ENCODE measurements around the gene RIMOC1. TPM values are rescaled to one million over a fixed set of nuclear protein-coding genes. Genes with fewer than 3 reads are reported as not detected.

Gene RIMOC1
- total RNA-seq, 4 donors from 2014 or later: 14.1 to 19.1 (median 15.0) TPM

DNA sequence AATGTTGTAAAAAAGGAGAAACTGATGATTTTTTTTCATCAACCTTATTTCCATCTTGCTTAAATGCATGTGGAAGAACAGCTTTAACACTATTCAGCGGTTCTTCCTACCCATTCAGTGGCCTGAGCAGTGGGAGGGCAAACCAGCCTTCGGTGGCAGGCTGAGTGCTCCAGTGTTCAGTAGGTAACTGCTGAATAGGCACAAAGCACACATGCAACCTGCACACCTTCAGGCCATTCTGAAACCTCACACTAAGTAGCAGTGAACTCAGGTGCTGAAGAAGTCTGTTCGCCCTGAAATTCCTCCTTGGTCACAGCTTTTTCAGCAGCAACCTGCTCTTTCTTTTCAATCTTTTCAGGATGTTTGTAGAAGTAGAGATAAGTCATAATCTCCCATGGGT, 47.1 kb downstream of the RIMOC1 start:
- TF ChIP-seq, protein P1, sequence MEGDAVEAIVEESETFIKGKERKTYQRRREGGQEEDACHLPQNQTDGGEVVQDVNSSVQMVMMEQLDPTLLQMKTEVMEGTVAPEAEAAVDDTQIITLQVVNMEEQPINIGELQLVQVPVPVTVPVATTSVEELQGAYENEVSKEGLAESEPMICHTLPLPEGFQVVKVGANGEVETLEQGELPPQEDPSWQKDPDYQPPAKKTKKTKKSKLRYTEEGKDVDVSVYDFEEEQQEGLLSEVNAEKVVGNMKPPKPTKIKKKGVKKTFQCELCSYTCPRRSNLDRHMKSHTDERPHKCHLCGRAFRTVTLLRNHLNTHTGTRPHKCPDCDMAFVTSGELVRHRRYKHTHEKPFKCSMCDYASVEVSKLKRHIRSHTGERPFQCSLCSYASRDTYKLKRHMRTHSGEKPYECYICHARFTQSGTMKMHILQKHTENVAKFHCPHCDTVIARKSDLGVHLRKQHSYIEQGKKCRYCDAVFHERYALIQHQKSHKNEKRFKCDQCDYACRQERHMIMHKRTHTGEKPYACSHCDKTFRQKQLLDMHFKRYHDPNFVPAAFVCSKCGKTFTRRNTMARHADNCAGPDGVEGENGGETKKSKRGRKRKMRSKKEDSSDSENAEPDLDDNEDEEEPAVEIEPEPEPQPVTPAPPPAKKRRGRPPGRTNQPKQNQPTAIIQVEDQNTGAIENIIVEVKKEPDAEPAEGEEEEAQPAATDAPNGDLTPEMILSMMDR (IDR thresholded peaks at IDR 0.05): no peak
- no peak for TF ChIP-seq POLR2A (IDR thresholded peaks at IDR 0.05)
- H3K4me3 ChIP-seq (ENCODE audit: low read depth, poor library complexity, severe bottlenecking): no peak overlapping the region
- intact Hi-C loops (cut with DNase I; ENCODE audit: low total_unique reads): no loop called here
- 80 to 90% methylated on average over 3 of the region's 3 CpGs for WGBS, 2 donors
- DNase-seq (ENCODE audit: low spot score in 2 of 2): no peak

Other genes with a start within 250 kb of the RIMOC1 start
- gene OXCT1, start 33.9 kb upstream of the RIMOC1 start, total RNA-seq: 10 to 100 TPM; 19.0 to 28.8 (median 20.9) TPM
- 10 to 100 TPM in 1 of 4 donors, 1 to 10 TPM in 3; 6.6 to 11.3 (median 8.8) TPM for gene FBXO4, start 20.9 kb downstream of the RIMOC1 start, total RNA-seq